Measurements from ENCODE around the gene CCL5. TPM values are rescaled to one million over a fixed set of nuclear protein-coding genes. Genes with fewer than 3 reads are reported as not detected.

Gene CCL5
- total RNA-seq, 1 experiment from 2014 or later: 7.0 TPM

GRCh38 chr17:35856603-35857002 is 23.6 kb downstream of the CCL5 start:
- no peaks in the 10 kb centered on the region for H3K4me1 Mint-ChIP-seq (ENCODE audit: low read depth, unreplicated experiment)
- CTCF ChIA-PET: no interaction called here
- no TSS peak for BruUV-seq (replicated peaks)

GRCh38 chr17:35855965-35856364 is 24.2 kb downstream of the CCL5 start:
- Mint-ChIP-seq H3K36me3 (ENCODE audit: insufficient read depth, unreplicated experiment) (peaks cover 36% of the 10 kb centered on the region), H3K4me3 (ENCODE audit: low read depth, unreplicated experiment) (no peak overlapping the region), H3K9me3 (ENCODE audit: low read depth, unreplicated experiment) (no peaks in the 10 kb centered on the region), H3K27ac (ENCODE audit: unreplicated experiment) (no peak overlapping the region), H3K4me1 (ENCODE audit: low read depth, unreplicated experiment) (no peaks in the 10 kb centered on the region), H3K27me3 (ENCODE audit: unreplicated experiment) (no peaks in the 10 kb centered on the region)
- BruUV-seq (replicated peaks): no TSS peak
- no peak for TF ChIP-seq CTCF (IDR thresholded peaks at IDR 0.05; ENCODE audit: unreplicated experiment)
- CTCF ChIA-PET: no interaction called here
- intact Hi-C loops (cut with micrococcal nuclease; ENCODE audit: unreplicated experiment): no loop called here
- no peak for DNase-seq

More at GRCh38 chr17:35856603-35857002, 23.6 kb downstream of the CCL5 start:
- H3K36me3 Mint-ChIP-seq (ENCODE audit: insufficient read depth, unreplicated experiment): peaks cover 30% of the 10 kb centered on the region
- H3K4me3 Mint-ChIP-seq (ENCODE audit: low read depth, unreplicated experiment): no peak overlapping the region
- no peak for DNase-seq
- H3K9me3 Mint-ChIP-seq (ENCODE audit: low read depth, unreplicated experiment): no peaks in the 10 kb centered on the region
- intact Hi-C loops (cut with micrococcal nuclease; ENCODE audit: unreplicated experiment): no loop called here
- TF ChIP-seq CTCF (IDR thresholded peaks at IDR 0.05; ENCODE audit: unreplicated experiment): no peak
- no peaks in the 10 kb centered on the region for H3K27me3 Mint-ChIP-seq (ENCODE audit: unreplicated experiment)
- no peak overlapping the region for H3K27ac Mint-ChIP-seq (ENCODE audit: unreplicated experiment)

GRCh38 chr17:35849469-35850348 is 30.5 kb downstream of the CCL5 start:
- BruUV-seq (replicated peaks): no TSS peak
- Mint-ChIP-seq H3K36me3 (ENCODE audit: insufficient read depth, unreplicated experiment) (peaks cover 68% of the 10 kb centered on the region), H3K4me3 (ENCODE audit: low read depth, unreplicated experiment) (no peak overlapping the region), H3K4me1 (ENCODE audit: low read depth, unreplicated experiment) (no peaks in the 10 kb centered on the region), H3K27ac (ENCODE audit: unreplicated experiment) (no peak overlapping the region), H3K27me3 (ENCODE audit: unreplicated experiment) (no peaks in the 10 kb centered on the region), H3K9me3 (ENCODE audit: low read depth, unreplicated experiment) (no peaks in the 10 kb centered on the region)
- CTCF ChIA-PET: no interaction called here
- peak; percentile 56 for DNase-seq
- intact Hi-C loops (cut with micrococcal nuclease; ENCODE audit: unreplicated experiment): no loop called here
- TF ChIP-seq CTCF (IDR thresholded peaks at IDR 0.05; ENCODE audit: unreplicated experiment): peak; percentile 52

GRCh38 chr17:35847633-35848373 is 32.4 kb downstream of the CCL5 start:
- Mint-ChIP-seq H3K27ac (ENCODE audit: unreplicated experiment) (peak overlapping the region; percentile 66), H3K4me3 (ENCODE audit: low read depth, unreplicated experiment) (no peak overlapping the region), H3K36me3 (ENCODE audit: insufficient read depth, unreplicated experiment) (peaks cover 76% of the 10 kb centered on the region), H3K9me3 (ENCODE audit: low read depth, unreplicated experiment) (no peaks in the 10 kb centered on the region), H3K27me3 (ENCODE audit: unreplicated experiment) (no peaks in the 10 kb centered on the region), H3K4me1 (ENCODE audit: low read depth, unreplicated experiment) (no peaks in the 10 kb centered on the region)
- DNase-seq: no peak
- TF ChIP-seq CTCF (IDR thresholded peaks at IDR 0.05; ENCODE audit: unreplicated experiment): no peak
- CTCF ChIA-PET: no interaction called here
- intact Hi-C loops (cut with micrococcal nuclease; ENCODE audit: unreplicated experiment): no loop called here
- no TSS peak for BruUV-seq (replicated peaks)
